HFF-Myc (cell line): Measurements from ENCODE around the gene BDH1.

Experiments used
- DNase-seq: peaks from one replicate; pipeline ENCODE4 v3.0.0-alpha.2; 2011; ENCODE audit warnings: low read depth; ENCODE audit errors: extremely low read depth
- H3K4me3 ChIP-seq: replicated peaks from 2 replicates; pipeline ENCODE4 v1.5.1; 2011; ENCODE audit warnings: low read depth, mild to moderate bottlenecking, control low read depth, low read length
- TF ChIP-seq, protein P1 (sequence below): IDR thresholded peaks from 2 replicates; pipeline ENCODE4 v1.5.1; 2012; ENCODE audit warnings: mild to moderate bottlenecking, low read depth, low read length, control low read depth; ENCODE audit errors: missing control alignments

The BDH1 gene

DNA sequence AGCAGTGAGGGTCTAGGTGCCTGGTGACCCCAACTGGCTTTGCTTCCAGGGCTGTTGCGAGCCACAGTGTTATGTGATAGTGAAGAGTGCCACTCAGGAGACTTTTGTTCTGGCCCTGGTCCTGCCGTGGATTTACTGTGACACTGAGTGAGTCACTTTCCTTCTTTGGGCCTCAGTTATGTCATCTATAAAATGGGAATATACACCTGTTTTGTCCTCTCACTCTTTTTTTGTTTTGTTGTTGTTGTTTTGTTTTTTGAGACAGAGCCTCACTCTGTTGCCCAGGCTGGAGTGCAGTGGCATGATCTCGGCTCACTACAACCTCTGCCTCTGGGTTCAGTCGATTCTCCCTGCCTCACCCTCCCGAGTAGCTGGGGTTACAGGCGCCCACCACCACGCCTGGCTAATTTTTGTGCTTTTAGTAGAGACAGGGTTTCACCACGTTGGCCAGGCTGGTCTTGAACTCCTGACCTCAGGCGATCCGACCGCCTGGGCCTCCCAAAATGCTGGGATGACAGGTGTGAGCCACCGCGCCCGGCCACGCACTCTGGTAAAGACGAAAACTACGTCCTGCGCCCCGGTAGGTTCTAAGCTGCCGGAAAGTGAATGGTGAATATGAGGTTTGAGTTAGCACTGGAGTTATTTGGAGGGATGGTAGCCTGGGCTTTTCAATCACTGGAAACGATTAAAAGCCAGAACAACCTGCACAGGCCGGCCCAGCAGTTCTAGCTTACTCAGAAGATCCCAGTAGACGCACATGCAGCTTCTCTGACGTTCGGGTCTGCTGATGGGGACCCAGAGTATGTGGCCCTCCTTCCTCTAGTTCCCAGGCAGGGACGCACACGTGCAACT, 46.6 kb downstream of the BDH1 start:
- TF ChIP-seq, protein P1, sequence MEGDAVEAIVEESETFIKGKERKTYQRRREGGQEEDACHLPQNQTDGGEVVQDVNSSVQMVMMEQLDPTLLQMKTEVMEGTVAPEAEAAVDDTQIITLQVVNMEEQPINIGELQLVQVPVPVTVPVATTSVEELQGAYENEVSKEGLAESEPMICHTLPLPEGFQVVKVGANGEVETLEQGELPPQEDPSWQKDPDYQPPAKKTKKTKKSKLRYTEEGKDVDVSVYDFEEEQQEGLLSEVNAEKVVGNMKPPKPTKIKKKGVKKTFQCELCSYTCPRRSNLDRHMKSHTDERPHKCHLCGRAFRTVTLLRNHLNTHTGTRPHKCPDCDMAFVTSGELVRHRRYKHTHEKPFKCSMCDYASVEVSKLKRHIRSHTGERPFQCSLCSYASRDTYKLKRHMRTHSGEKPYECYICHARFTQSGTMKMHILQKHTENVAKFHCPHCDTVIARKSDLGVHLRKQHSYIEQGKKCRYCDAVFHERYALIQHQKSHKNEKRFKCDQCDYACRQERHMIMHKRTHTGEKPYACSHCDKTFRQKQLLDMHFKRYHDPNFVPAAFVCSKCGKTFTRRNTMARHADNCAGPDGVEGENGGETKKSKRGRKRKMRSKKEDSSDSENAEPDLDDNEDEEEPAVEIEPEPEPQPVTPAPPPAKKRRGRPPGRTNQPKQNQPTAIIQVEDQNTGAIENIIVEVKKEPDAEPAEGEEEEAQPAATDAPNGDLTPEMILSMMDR = no peak
- H3K4me3 ChIP-seq = peak overlapping the region; percentile 39; the same call in 1 of the 2 replicates
- DNase-seq = no peak

DNA sequence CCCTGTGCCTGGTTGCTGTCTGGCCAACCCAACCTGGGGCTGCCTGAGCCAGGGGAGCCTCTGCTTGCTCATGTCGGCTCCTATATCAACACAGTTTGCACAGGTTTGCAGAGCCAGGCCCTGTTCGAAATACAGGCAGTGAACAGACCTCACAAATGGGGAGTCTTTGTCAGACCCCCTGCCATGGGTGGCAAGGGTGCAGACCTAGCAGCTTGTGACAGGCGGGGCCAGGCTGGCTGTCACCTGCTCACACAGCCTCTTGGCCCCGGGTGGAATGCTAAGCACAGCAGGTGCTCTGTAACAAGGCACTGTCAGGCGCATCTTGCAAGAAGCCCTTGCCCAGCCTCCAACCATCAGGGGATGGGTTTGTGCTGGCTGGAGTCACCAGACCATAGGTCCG, 47.3 kb downstream of the BDH1 start:
- H3K4me3 ChIP-seq = no peak overlapping the region
- TF ChIP-seq, protein P1 = no peak
- DNase-seq = no peak

- H3K4me3 ChIP-seq = no peak overlapping the region
- no peak for DNase-seq
- TF ChIP-seq, protein P1 = no peak
Measured at GRCh38 chr3:197508051-197508451, 47.7 kb downstream of the BDH1 start.

DNA sequence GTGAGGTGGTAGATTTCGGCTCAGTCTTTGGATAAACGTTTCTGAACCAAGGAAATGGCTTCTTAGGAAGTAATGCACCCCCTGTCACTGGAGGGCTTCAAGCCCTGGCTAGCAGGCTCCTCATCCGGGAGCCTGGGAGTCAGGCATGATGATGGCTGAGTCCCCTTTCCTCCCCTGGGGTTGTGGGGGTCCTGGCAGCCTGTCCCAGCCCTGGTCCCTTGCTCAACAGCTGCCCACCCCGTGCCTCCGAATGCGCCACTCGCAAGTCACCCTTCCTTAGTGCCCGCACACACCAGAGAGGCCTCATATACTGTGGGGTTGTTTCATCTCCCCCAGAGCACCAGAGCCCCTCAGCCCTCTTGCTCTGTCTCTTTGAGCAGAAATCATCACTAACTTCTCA, 48.2 kb downstream of the BDH1 start:
- DNase-seq = no peak
- TF ChIP-seq, protein P1 = no peak
- H3K4me3 ChIP-seq = no peak overlapping the region

- TF ChIP-seq, protein P1 = no peak
- DNase-seq = no peak
- H3K4me3 ChIP-seq = no peak overlapping the region
Measured at GRCh38 chr3:197507081-197507480, 48.7 kb downstream of the BDH1 start.

GRCh38 chr3:197505796-197506548, 49.8 kb downstream of the BDH1 start:
- TF ChIP-seq, protein P1 = no peak
- no peak for DNase-seq
- H3K4me3 ChIP-seq = no peak overlapping the region
